Lower lobe of right lung (tissue), 2 donors: ENCODE data around the gene JAKMIP2. TPM values are rescaled to one million over a fixed set of nuclear protein-coding genes. Genes with fewer than 3 reads are reported as not detected.
"Not testable (repeated sequence)": the region's sequence is repeated elsewhere in the genome, so short reads cannot be mapped to it uniquely, and the experiment has no call there.

Experiments
- ATAC-seq, 2 donors: fragments of 200-7000 bp; cut with Tn5 transposase; one replicate each; pipeline ENCODE4 v1.9.1; 2020 to 2022; ENCODE audit warnings: mild to moderate bottlenecking in 2 of 2, moderate library complexity in 2 of 2
- DNase-seq: peaks from one replicate; pipeline ENCODE4 v3.0.0-alpha.2; 2020
- H3K27ac ChIP-seq: fragments of 200-600 bp; one replicate; pipeline ENCODE4 v1.8.0; 2022
- H3K27me3 ChIP-seq: fragments of 200-600 bp; one replicate; pipeline ENCODE4 v1.8.0; 2022; ENCODE audit warnings: low read depth
- H3K36me3 ChIP-seq: fragments of 200-600 bp; one replicate; pipeline ENCODE4 v1.8.0; 2022; ENCODE audit warnings: mild to moderate bottlenecking
- H3K4me1 ChIP-seq: fragments of 200-600 bp; one replicate; pipeline ENCODE4 v1.8.0; 2022
- H3K4me3 ChIP-seq: fragments of 200-600 bp; one replicate; pipeline ENCODE4 v1.8.0; 2022; ENCODE audit warnings: mild to moderate bottlenecking
- H3K9me3 ChIP-seq: fragments of 200-600 bp; one replicate; pipeline ENCODE4 v1.8.0; 2022
- intact Hi-C: fragments of 100-400 bp; cut with DNase I; formaldehyde crosslinking; loops from one replicate; pipeline ENCODE4 v1.11.0; 2022
- total RNA-seq: library from RNA; stranded (reverse); fragmentation: NEBNext Ultra II Directional; extraction: Animal tissue kit (Norgen Biotek cat#: 25700); gene quantifications from one replicate; pipeline ENCODE4 v1.2.1, GENCODE V29; 2021
- TF ChIP-seq, protein P1 (sequence below): fragments of 200-600 bp; IDR thresholded peaks from one replicate; pipeline ENCODE4 v1.8.0; 2022; ENCODE audit warnings: antibody characterized with exemption, mild to moderate bottlenecking
- donor health status: DM: no; HTN: yes; CAD: no; lungs with severe emphysema.

JAKMIP2 gene
- total RNA-seq, 1 donor from 2014 or later, result 8.3 TPM

DNA sequence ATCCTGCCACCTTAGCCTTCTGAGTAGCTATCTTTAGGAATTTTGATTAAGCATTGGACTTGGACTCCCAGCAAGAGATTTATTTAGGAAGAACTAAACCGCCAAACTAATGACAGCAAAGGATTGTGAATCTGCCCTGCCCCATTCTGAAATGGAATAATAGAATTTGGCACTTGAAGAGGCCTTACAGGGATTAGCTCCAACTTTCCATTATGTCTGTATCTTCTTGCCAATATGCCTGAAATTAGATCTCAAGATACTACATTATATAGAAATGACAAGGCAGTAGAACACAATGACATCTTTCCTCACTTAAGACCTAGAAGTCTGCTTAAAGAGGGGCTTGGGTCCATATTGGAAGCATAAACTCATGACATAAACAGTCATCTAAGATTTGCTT lies 195.7 kb downstream of the JAKMIP2 start:
- Histone ChIP-seq H3K4me1 (no peaks in the 10 kb centered on the region), H3K36me3 (no peaks in the 10 kb centered on the region), H3K27ac (no peak overlapping the region), H3K27me3 (no peaks in the 10 kb centered on the region), H3K4me3 (no peak overlapping the region), H3K9me3 (no peaks in the 10 kb centered on the region)
- TF ChIP-seq, protein P1, sequence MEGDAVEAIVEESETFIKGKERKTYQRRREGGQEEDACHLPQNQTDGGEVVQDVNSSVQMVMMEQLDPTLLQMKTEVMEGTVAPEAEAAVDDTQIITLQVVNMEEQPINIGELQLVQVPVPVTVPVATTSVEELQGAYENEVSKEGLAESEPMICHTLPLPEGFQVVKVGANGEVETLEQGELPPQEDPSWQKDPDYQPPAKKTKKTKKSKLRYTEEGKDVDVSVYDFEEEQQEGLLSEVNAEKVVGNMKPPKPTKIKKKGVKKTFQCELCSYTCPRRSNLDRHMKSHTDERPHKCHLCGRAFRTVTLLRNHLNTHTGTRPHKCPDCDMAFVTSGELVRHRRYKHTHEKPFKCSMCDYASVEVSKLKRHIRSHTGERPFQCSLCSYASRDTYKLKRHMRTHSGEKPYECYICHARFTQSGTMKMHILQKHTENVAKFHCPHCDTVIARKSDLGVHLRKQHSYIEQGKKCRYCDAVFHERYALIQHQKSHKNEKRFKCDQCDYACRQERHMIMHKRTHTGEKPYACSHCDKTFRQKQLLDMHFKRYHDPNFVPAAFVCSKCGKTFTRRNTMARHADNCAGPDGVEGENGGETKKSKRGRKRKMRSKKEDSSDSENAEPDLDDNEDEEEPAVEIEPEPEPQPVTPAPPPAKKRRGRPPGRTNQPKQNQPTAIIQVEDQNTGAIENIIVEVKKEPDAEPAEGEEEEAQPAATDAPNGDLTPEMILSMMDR, result no peak
- no peak for ATAC-seq
- DNase-seq, result no peak
- intact Hi-C loops, result no loop called here

DNA sequence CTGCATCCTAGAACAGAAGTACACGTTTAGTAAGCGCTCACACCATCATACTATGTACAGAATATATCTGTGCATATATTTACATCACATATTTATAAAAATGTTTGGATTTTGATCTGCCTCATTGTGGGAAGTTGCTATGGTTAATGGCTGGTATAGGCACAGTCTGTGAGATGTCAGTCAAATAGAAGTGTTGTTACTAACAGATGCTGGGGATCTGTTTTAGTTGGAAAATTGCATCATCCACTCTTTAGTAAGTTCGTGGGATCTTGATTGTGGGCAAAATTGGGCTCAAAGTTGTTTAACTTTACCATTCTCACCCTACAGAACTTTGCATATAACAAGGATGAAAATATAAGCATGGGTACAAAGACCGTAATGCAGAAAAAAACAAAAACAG lies 196.3 kb downstream of the JAKMIP2 start:
- TF ChIP-seq, protein P1, result no peak

DNA sequence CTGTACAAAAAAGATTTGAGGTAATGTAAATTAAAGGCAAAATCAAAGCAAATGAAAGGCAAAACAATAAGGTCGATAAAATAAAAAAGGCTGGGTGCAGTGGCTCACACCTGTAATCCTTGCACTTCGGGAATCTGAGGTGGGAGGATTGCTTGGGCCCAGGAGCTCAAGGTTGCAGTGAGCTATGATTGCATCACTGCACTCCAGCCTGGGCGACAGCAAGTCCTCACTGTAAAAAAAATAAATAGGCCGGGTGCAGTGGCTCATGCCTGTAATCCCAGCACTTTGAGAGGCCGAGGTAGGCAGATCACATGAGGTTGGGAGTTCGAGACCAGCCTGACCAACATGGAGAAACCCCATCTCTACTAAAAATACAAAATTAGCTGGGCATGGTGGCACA lies 200.3 kb downstream of the JAKMIP2 start:
- H3K27me3 ChIP-seq, DNase-seq: not testable (repeated sequence)

More for the DNA sequence above, 196.3 kb downstream of the JAKMIP2 start:
- no peaks in the 10 kb centered on the region for H3K27me3 ChIP-seq
- DNase-seq (no peak), ATAC-seq (no peak)
- H3K9me3 ChIP-seq, result no peaks in the 10 kb centered on the region
- H3K4me3 ChIP-seq, result no peak overlapping the region
- no peaks in the 10 kb centered on the region for H3K36me3 ChIP-seq
- no peak overlapping the region for H3K27ac ChIP-seq
- intact Hi-C loops, result no loop called here
- no peaks in the 10 kb centered on the region for H3K4me1 ChIP-seq

DNA sequence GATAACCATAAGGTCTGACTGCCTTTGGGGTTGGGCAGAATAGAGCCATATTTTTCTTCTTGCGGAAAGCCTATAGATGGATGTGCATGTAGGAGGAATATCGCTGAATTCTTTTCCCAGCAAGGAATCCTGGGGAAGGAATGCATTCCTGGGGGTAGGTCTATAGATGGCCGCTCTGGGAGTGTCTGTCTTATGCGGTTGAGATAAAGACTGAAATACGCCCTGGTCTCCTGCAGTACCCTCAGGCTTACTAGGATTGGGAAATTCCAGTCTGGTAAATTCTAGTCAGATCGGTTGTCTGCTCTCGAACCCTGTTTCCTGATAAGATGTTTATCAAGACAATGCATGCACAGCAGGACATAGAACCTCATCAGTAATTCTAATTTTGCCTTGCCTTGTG lies 202.1 kb downstream of the JAKMIP2 start:
- DNase-seq, H3K9me3 ChIP-seq, intact Hi-C loops, H3K27me3 ChIP-seq, ATAC-seq, H3K36me3 ChIP-seq, H3K4me3 ChIP-seq, H3K4me1 ChIP-seq, H3K27ac ChIP-seq: not testable (repeated sequence)

More for the DNA sequence above, 200.3 kb downstream of the JAKMIP2 start:
- H3K36me3 ChIP-seq, H3K9me3 ChIP-seq, H3K27ac ChIP-seq, intact Hi-C loops, ATAC-seq, H3K4me3 ChIP-seq, H3K4me1 ChIP-seq: not testable (repeated sequence)

DNA sequence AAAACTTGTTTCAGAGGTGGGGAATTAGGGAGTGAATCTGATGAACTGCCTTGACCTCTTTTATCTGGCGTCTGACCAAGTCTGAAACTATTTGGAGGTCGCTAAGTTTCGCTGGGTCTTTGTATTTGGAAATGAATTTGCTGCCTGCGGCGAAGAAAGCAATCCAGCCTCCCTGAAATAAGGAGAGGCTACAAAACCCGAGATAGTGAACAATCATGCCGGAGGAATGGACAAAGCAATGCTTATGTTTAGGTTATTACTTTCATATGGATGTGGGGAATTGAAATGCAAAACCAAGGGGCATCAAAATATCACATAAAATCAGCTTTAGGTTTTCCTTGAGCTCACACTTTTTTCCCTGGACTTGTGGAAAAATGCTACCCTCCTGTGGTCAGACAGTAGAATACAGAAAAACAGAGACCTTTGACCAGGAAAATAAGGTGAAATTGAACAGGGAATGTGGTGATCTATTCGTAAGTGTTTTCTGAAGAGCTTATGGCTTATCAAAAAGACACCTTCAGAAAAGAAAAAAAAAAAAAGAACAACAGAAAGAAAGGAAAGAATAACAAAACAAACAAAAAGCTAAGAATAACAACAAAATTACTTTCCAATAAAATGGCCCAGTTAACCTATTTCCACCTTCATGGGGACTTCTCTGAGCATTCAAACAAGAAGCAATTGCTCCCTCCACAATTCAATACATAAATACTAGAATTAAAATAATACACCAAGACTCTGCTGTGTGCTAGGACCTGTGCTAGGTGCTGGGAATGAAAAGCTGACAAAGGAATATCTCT lies 204.1 kb downstream of the JAKMIP2 start:
- H3K4me1 ChIP-seq, result no peaks in the 10 kb centered on the region
- intact Hi-C loops, result no loop called here
- H3K4me3 ChIP-seq, result no peak overlapping the region
- peak in 1 of 2 donors; percentile 35 for ATAC-seq
- H3K27ac ChIP-seq, result no peak overlapping the region
- no peak for DNase-seq
- no peaks in the 10 kb centered on the region for H3K9me3 ChIP-seq
- TF ChIP-seq, protein P1, result peak; percentile 55
- H3K27me3 ChIP-seq, result no peaks in the 10 kb centered on the region
- no peaks in the 10 kb centered on the region for H3K36me3 ChIP-seq

DNA sequence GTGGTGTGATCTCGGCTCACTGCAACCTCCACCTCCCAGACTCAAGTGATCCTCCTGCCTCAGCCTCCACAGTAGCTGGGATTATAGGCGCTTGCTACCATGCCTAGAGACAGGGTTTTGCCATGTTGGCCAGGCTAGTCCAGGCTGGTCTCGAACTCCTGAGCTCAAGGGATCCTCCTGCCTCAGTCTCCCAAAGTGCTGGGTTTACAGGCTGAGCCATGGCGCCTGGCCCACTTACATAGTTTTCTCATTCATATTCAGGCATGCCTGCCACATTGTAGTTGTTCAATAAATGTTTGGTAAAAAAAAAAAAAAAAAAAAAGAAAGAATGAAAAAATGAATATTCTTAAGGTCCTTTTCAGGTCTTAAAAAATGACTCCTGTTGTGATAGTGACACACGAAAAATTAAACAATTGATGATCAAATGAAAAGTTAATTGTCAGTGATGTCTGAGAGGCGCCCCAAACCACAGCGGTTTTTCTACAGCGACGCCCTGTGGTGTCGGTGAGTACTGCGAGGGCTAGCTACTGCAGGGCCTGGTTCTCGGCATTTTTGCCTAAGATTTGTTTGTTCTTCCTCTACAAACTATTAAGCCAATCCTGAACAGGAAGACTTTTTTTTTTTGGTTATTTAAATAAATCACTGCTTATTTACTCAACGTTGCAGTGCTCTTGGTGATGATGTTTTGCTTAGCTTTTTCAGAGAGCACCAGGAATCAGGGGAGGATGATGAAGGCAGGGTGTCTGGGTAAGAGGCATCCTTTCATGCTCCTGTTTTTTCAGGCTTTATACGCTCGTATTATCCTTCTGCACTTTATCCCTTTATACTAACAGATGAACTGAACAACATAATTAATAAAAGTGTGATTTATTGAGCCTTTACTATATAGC lies 205.6 kb downstream of the JAKMIP2 start:
- ATAC-seq (peak; percentile 82 to 84), DNase-seq (peak; percentile 55)
- no peak overlapping the region for H3K4me3 ChIP-seq
- no peaks in the 10 kb centered on the region for H3K4me1 ChIP-seq
- H3K36me3 ChIP-seq, result no peaks in the 10 kb centered on the region
- TF ChIP-seq, protein P1, result peak; percentile 92
- intact Hi-C loops, result no loop called here
- no peaks in the 10 kb centered on the region for H3K9me3 ChIP-seq
- no peak overlapping the region for H3K27ac ChIP-seq
- H3K27me3 ChIP-seq, result no peaks in the 10 kb centered on the region
